H54 (cell line): Measurements from ENCODE around the gene AMOTL1.
"Not testable (repeated sequence)": the region's sequence is repeated elsewhere in the genome, so short reads cannot be mapped to it uniquely, and the experiment has no call there.

Source experiments
- DNase-seq: peaks from one replicate; pipeline ENCODE4 v3.0.0; 2011; ENCODE audit warnings: low spot score, mixed read lengths; ENCODE audit not compliant: insufficient read length
- FAIRE-seq: peaks from 3 replicates; lab custom pipeline; 2011; peaks lifted over from hg19 to GRCh38; lab: Jason Lieb, UNC
- POLR2A ChIP-seq: IDR thresholded peaks from 2 replicates; pipeline ENCODE4 v1.6.1; 2011; ENCODE audit warnings: low read depth, mild to moderate bottlenecking, low read length

Gene AMOTL1

GRCh38 chr11:94879006-94879405, 110.8 kb downstream of the AMOTL1 start:
- no peak for TF ChIP-seq POLR2A
- FAIRE-seq = no peak

GRCh38 chr11:94880216-94880615, 112.1 kb downstream of the AMOTL1 start:
- no peak for FAIRE-seq
- TF ChIP-seq POLR2A = no peak
- DNase-seq = no peak

More at GRCh38 chr11:94879006-94879405, 110.8 kb downstream of the AMOTL1 start:
- no peak for DNase-seq

GRCh38 chr11:94882931-94883330, 114.8 kb downstream of the AMOTL1 start:
- no peak for TF ChIP-seq POLR2A
- FAIRE-seq (no peak), DNase-seq (no peak)

GRCh38 chr11:94883878-94884277, 115.7 kb downstream of the AMOTL1 start:
- no peak for FAIRE-seq
- no peak for DNase-seq

GRCh38 chr11:94884376-94884775, 116.2 kb downstream of the AMOTL1 start:
- DNase-seq (no peak), FAIRE-seq (no peak)
- no peak for TF ChIP-seq POLR2A

More at GRCh38 chr11:94883878-94884277, 115.7 kb downstream of the AMOTL1 start:
- no peak for TF ChIP-seq POLR2A

- TF ChIP-seq POLR2A = no peak
- FAIRE-seq (no peak), DNase-seq (no peak)
Measured at GRCh38 chr11:94885133-94885532, 117.0 kb downstream of the AMOTL1 start.

GRCh38 chr11:94885581-94885980, 117.4 kb downstream of the AMOTL1 start:
- FAIRE-seq = no peak
- TF ChIP-seq POLR2A = no peak
- no peak for DNase-seq

- TF ChIP-seq POLR2A = no peak
- no peak for DNase-seq
- FAIRE-seq = no peak
Measured at GRCh38 chr11:94888204-94888603, 120.0 kb downstream of the AMOTL1 start.

- no peak for FAIRE-seq
- DNase-seq = no peak
- TF ChIP-seq POLR2A = no peak
Measured at GRCh38 chr11:94895451-94895850, 127.3 kb downstream of the AMOTL1 start.

- no peak for DNase-seq
- no peak for TF ChIP-seq POLR2A
- FAIRE-seq = peak; percentile 86
Measured at GRCh38 chr11:94895971-94896370, 127.8 kb downstream of the AMOTL1 start.

GRCh38 chr11:94897330-94897768, 129.2 kb downstream of the AMOTL1 start:
- DNase-seq = no peak
- TF ChIP-seq POLR2A = no peak

GRCh38 chr11:94907226-94907625, 139.1 kb downstream of the AMOTL1 start:
- DNase-seq (no peak), FAIRE-seq (no peak)
- no peak for TF ChIP-seq POLR2A

More at GRCh38 chr11:94897330-94897768, 129.2 kb downstream of the AMOTL1 start:
- no peak for FAIRE-seq

GRCh38 chr11:94909371-94909820, 141.2 kb downstream of the AMOTL1 start:
- DNase-seq (no peak), FAIRE-seq (no peak)
- TF ChIP-seq POLR2A = no peak

- no peak for FAIRE-seq
- DNase-seq = no peak
- TF ChIP-seq POLR2A = no peak
Measured at GRCh38 chr11:94910270-94910669, 142.1 kb downstream of the AMOTL1 start.

GRCh38 chr11:94910779-94911178, 142.6 kb downstream of the AMOTL1 start:
- DNase-seq (no peak), FAIRE-seq (no peak)
- TF ChIP-seq POLR2A = no peak

- no peak for FAIRE-seq
- DNase-seq = no peak
- no peak for TF ChIP-seq POLR2A
Measured at GRCh38 chr11:94912806-94913205, 144.7 kb downstream of the AMOTL1 start.

GRCh38 chr11:94913718-94914394, 145.7 kb downstream of the AMOTL1 start:
- not testable (repeated sequence) for DNase-seq, FAIRE-seq
